Measurements from ENCODE around the gene POLDIP2. TPM values are rescaled to one million over a fixed set of nuclear protein-coding genes. Genes with fewer than 3 reads are reported as not detected.

Gene POLDIP2
- total and polyA plus RNA-seq, 10 of the 15 experiments (the other 5 are each of a cell fraction or from before 2014, with no cell fraction given): 22.8 to 196 (median 121) TPM

DNA sequence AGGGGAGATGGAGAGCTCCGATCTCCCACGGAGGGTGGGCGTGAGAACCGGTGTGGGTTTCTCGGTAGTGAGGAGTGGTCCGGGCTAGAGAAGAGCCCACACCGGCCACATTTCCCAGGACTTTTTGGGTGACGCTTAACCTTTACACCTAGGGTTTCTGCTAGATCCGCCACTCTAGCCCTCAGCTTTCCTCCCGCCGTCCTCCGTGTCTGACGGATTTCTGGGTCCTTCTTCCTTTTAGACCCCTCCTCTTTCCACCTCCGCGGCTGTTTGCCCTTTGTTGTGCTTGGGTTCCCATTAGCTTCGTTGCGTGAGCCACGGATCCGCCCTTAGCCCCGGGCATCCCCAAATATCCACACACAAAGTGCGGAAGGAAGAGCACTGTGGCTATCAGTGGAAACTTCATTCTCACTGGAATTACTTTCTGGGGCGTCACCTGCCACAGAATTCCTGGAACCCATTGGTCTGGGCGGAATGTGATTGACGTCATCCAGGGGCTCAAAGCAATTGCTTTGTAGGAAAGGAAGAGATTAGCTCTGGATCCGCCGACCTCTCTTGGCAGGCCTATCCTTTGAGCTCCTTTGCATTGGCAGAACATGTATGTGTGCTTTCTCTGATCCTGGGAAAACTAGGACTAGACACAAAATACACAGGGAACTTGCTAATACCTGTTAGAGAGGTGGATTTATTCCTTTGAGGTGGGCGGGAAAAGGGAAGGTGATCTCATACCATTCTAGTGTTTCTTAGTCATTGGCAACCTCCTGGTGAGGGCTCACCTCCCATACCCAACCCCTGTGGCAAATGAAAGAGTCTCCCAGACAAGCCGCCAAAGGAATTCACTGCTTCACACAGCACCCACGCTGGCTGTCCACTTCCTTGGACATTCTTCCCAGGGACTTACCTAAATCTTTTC is 21.1 kb downstream of the POLDIP2 start (continued):
- TF ChIP-seq, protein P1, sequence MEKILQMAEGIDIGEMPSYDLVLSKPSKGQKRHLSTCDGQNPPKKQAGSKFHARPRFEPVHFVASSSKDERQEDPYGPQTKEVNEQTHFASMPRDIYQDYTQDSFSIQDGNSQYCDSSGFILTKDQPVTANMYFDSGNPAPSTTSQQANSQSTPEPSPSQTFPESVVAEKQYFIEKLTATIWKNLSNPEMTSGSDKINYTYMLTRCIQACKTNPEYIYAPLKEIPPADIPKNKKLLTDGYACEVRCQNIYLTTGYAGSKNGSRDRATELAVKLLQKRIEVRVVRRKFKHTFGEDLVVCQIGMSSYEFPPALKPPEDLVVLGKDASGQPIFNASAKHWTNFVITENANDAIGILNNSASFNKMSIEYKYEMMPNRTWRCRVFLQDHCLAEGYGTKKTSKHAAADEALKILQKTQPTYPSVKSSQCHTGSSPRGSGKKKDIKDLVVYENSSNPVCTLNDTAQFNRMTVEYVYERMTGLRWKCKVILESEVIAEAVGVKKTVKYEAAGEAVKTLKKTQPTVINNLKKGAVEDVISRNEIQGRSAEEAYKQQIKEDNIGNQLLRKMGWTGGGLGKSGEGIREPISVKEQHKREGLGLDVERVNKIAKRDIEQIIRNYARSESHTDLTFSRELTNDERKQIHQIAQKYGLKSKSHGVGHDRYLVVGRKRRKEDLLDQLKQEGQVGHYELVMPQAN (conservative IDR thresholded peaks at IDR 0.05): 0 out of 2 replicates have a peak, but pooled peaks have one; percentile 16
- TF ChIP-seq HDAC2 (IDR thresholded peaks at IDR 0.05) (no peak), RELA (IDR thresholded peaks at IDR 0.05; ENCODE audit: borderline replicate concordance, partially characterized antibody) (no peak), ZNF384 (IDR thresholded peaks at IDR 0.05; ENCODE audit: borderline replicate concordance, low read depth, low read length) (no peak)

DNA sequence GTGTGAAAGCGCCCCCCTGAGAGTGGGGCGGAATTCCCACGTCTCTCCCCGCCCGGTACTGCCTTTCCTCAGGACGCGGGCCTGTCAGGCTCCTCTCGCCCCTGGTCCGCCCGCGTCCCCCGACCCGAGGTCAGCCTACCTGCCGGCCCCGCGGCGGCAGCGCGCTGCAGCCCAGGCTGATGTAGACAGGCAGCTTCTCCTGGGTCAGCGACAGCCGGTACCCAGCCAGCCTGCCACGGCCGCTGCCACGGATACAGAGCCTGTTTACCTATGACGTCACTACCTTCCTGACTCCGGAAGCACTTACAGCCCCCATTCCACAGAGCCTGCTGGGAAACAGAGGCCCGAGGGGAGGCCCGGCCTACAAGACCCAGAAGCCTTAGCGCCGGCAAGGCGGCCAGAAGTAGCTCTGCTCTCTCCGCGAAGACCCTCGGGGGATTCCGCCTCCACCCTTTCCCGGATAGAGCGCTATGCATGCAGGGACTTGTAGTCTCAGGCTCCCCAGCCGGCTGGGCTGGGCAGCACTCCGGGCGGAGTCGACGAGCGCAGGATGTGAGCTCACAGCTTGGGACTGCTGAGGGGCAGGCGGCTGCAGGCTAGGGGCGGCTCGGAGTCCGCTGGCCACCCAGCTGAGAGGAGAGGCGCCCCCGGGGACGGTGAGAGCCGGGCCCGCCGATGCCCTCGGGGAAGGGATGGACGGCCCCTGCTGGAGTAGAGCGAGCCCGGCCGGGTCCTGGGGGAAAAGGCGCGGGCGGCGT is 21.9 kb downstream of the POLDIP2 start, which contains the start of the genes IFT20 and TNFAIP1:
Gene IFT20, minus strand, starts transcription at position 272 of the 758 bp plus-strand sequence. CDS start 3,487 bp downstream, outside the sequence.
Gene TNFAIP1, plus strand, starts transcription at position 561 of the 758 bp plus-strand sequence. CDS start 3,761 bp downstream, outside the sequence.
- in situ Hi-C loops (cut with MboI) (loop anchor here (10.0 kb wide), 1 partner anchor 619 kb away; the partner anchor contains the start of gene PHF12), intact Hi-C loops (cut with micrococcal nuclease; ENCODE audit: unreplicated experiment) (loop anchor here (1.0 kb wide), 2 partner anchors 16 to 22 kb away; partner anchors contain the start of genes POLDIP2 and TMEM97)
- SMC1A ChIA-PET (ENCODE audit: uncharacterized antibody, unreplicated experiment): interaction anchor here (0.8 to 3.6 kb wide), 13 partner anchors 9 to 276 kb away, joined by 3 to 27 read pairs (median 4); partner anchors contain the start of gene POLDIP2
- H4K20me1 ChIP-seq (ENCODE audit: control insufficient read depth, insufficient read depth): no peaks in the 10 kb centered on the region; the same call in 1 of the 2 replicates
- no peaks in the 10 kb centered on the region for H3K9me3 ChIP-seq (replicated peaks; ENCODE audit: control insufficient read depth, insufficient read depth, low read length)
- FAIRE-seq: peak; percentile 92
- H2AFZ ChIP-seq (ENCODE audit: control insufficient read depth, low read depth, low read length): peak within 1 kb of the TSS; percentile 85
- DNase-seq (ENCODE audit: low read depth, low spot score): peak; percentile 98
- peaks cover 3% of the 10 kb centered on the region for H3K4me1 ChIP-seq (ENCODE audit: control insufficient read depth, insufficient read depth, low read length)
- POLR2A ChIA-PET: interaction anchor here (0.5 to 2.4 kb wide), 15 partner anchors 13 to 852 kb away, joined by 3 to 26 read pairs (median 3); partner anchors contain the start of genes PIGS, POLDIP2 and TMEM97
- RAD21 ChIA-PET (ENCODE audit: unreplicated experiment): interaction anchor here (0.8 to 3.9 kb wide), 16 partner anchors 10 to 575 kb away, joined by 3 to 31 read pairs (median 5); partner anchors contain the start of genes POLDIP2 and TMEM97
- WGBS (ENCODE audit: insufficient coverage, insufficient replicate concordance, low lambda C conversion rate, missing lambda C conversion rate): 1% methylated on average over 62 of the region's 62 CpGs
- H3K4me2 ChIP-seq (ENCODE audit: control insufficient read depth, insufficient read depth): peak within 1 kb of the TSS; percentile 88
- peak within 1 kb of the TSS; percentile 88 for H3K4me3 ChIP-seq
- peak; percentile 98 for ATAC-seq
- peak within 1 kb of the TSS; percentile 64 for H3K9ac ChIP-seq (ENCODE audit: control insufficient read depth, insufficient read depth, low read length)
- no TSS peak for BruUV-seq (replicated peaks)
- H3K79me2 ChIP-seq (ENCODE audit: control insufficient read depth, insufficient read depth, low read length): peaks cover 19% of the 10 kb centered on the region
- peaks cover 0 to 7% of the 10 kb centered on the region in 2 experiments; a peak in 3 of 4 replicates for H3K36me3 ChIP-seq (ENCODE audit: control insufficient read depth in 2 of 2, insufficient read depth in 2 of 2, low read length in 1 of 2)
- CTCF ChIA-PET: interaction anchor here (0.6 to 3.6 kb wide), 17 partner anchors 9 to 681 kb away, joined by 3 to 29 read pairs (median 5); partner anchors contain the start of genes POLDIP2 and TMEM97
- peak within 1 kb of the TSS; percentile 36 for H3K27ac ChIP-seq (ENCODE audit: control insufficient read depth, insufficient read depth)
- H3K27me3 ChIP-seq (replicated peaks in 1 of 2; ENCODE audit: control insufficient read depth in 2 of 2, insufficient read depth in 2 of 2, low read length in 1 of 2): no peaks in the 10 kb centered on the region
- TF ChIP-seq PAX8 (IDR thresholded peaks at IDR 0.05) (no peak), MYB (IDR thresholded peaks at IDR 0.05; ENCODE audit: borderline replicate concordance, low read depth, low read length) (no peak), CHD1 (IDR thresholded peaks at IDR 0.05; ENCODE audit: low read depth, low read length) (no peak), NR2F1 (conservative IDR thresholded peaks at IDR 0.05) (no peak), BHLHE40 (IDR thresholded peaks at IDR 0.05; ENCODE audit: borderline replicate concordance in 1 of 2, low read depth in 2 of 2, low read length in 1 of 2) (peak in 1 of 2 experiments; percentile 12; a peak in 1 of 4 replicates), ZNF207 (IDR thresholded peaks at IDR 0.05; ENCODE audit: borderline replicate concordance) (no peak; the same call in 1 of the 2 replicates), RBBP5 (conservative IDR thresholded peaks at IDR 0.05) (no peak)
- TF ChIP-seq, protein P2, sequence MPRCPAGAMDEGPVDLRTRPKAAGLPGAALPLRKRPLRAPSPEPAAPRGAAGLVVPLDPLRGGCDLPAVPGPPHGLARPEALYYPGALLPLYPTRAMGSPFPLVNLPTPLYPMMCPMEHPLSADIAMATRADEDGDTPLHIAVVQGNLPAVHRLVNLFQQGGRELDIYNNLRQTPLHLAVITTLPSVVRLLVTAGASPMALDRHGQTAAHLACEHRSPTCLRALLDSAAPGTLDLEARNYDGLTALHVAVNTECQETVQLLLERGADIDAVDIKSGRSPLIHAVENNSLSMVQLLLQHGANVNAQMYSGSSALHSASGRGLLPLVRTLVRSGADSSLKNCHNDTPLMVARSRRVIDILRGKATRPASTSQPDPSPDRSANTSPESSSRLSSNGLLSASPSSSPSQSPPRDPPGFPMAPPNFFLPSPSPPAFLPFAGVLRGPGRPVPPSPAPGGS (IDR thresholded peaks at IDR 0.05; ENCODE audit: borderline replicate concordance, insufficient read depth, low read depth, low read length, poor library complexity, severe bottlenecking): no peak
- TF ChIP-seq, protein P3, sequence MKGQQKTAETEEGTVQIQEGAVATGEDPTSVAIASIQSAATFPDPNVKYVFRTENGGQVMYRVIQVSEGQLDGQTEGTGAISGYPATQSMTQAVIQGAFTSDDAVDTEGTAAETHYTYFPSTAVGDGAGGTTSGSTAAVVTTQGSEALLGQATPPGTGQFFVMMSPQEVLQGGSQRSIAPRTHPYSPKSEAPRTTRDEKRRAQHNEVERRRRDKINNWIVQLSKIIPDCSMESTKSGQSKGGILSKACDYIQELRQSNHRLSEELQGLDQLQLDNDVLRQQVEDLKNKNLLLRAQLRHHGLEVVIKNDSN (IDR thresholded peaks at IDR 0.05; ENCODE audit: borderline replicate concordance, extremely low read length, insufficient read depth, low read depth, low read length): no peak

Measured in GM12878 (cell line).